K562 (cell line): ENCODE data around the gene CES5A. TPM values are rescaled to one million over a fixed set of nuclear protein-coding genes. Genes with fewer than 3 reads are reported as not detected.

ENCODE experiments used
- ATAC-seq: fragments of 200-7000 bp; cut with Tn5 transposase; 3 replicates; pipeline ENCODE4 v1.9.1; 2020; ENCODE audit warnings: moderate library complexity
- BruUV-seq: library from RNA; stranded (reverse); fragments of 400-500 nt; replicated peaks from 2 replicates; lab custom pipeline; 2021; lab: Mats Ljungman, UMichigan
- CTCF ChIA-PET: fragments of 300-600 bp; formaldehyde crosslinking; extraction: SDS; loops from one replicate; lab custom pipeline; 2021; ENCODE audit warnings: low intra/inter-chr PET ratio; lab: Yijun Ruan, JAX
- POLR2A ChIA-PET: fragments of 300-600, 350-650 bp; sonication (Branson Sonifier 250); formaldehyde crosslinking; extraction: SDS; loops from one replicate; lab custom pipeline; 2021; ENCODE audit warnings: antibody characterized with exemption, inconsistent platforms; lab: Yijun Ruan, JAX
- DNase-seq, 4 experiments: peaks; one replicate each; pipeline versions ENCODE4 v3.0.0 to v3.0.0-alpha.2; 2011 to 2018; ENCODE audit warnings: low spot score in 3 of 4, mixed read lengths in 3 of 4; ENCODE audit errors: extremely low read depth in 1 of 4
- FAIRE-seq: peaks from 2 replicates; lab custom pipeline; 2011; peaks lifted over from hg19 to GRCh38; lab: Jason Lieb, UNC
- H2AFZ ChIP-seq: 2 replicates; pipeline ENCODE4 v1.6.0; 2011; ENCODE audit warnings: low read depth, low read length, control low read depth, inconsistent platforms
- H3K27ac ChIP-seq: fragments of 200-600 bp; 3 replicates; pipeline ENCODE4 v1.8.0; 2011; ENCODE audit warnings: low read depth, mild to moderate bottlenecking, control low read depth, inconsistent platforms, low read length, moderate library complexity, mixed read lengths; ENCODE audit errors: extremely low read depth
- H3K27me3 ChIP-seq, 2 experiments: fragments of 300-600 bp in 1 of 2; 2 replicates in 1 of 2; 3 replicates in 1 of 2; pipeline versions ENCODE4 v1.6.0 to v1.8.0; 2011; ENCODE audit warnings: inconsistent platforms in 2 of 2, low read length in 2 of 2, mild to moderate bottlenecking in 1 of 2, mixed read lengths in 1 of 2, moderate library complexity in 1 of 2; ENCODE audit not compliant: control insufficient read depth in 2 of 2, insufficient read depth in 2 of 2
- H3K36me3 ChIP-seq: fragments of 300-600 bp; 3 replicates; pipeline ENCODE4 v1.8.0; 2011; ENCODE audit warnings: mild to moderate bottlenecking, low read length, inconsistent platforms; ENCODE audit not compliant: control insufficient read depth, insufficient read depth
- H3K4me1 ChIP-seq, 2 experiments: fragments of 200-600 bp in 1 of 2; replicated peaks in 1 of 2; 2 replicates in 1 of 2; 3 replicates in 1 of 2; pipeline versions ENCODE4 v1.5.1 to v1.8.0; 2011; ENCODE audit warnings: inconsistent platforms in 2 of 2, low read length in 2 of 2, mild to moderate bottlenecking in 1 of 2, mixed read lengths in 1 of 2, moderate library complexity in 1 of 2; ENCODE audit not compliant: control insufficient read depth in 2 of 2, insufficient read depth in 2 of 2
- H3K4me2 ChIP-seq: 2 replicates; pipeline ENCODE4 v1.6.1; 2011; ENCODE audit warnings: low read length, control low read depth, inconsistent platforms, mixed read lengths; ENCODE audit not compliant: insufficient read depth
- H3K4me3 ChIP-seq: fragments of 200-600 bp; sonication (generic), shearing (Covaris generic); 2 replicates; pipeline ENCODE4 v1.5.1; 2016; ENCODE audit warnings: control low read depth, inconsistent platforms
- H3K79me2 ChIP-seq: fragments of 200-600 bp; 3 replicates; pipeline ENCODE4 v1.8.0; 2011; ENCODE audit warnings: low read length, inconsistent platforms; ENCODE audit not compliant: control insufficient read depth, insufficient read depth
- H3K9ac ChIP-seq, 2 experiments: 2 replicates each; pipeline versions ENCODE4 v1.6.0 to v1.6.1; 2011; ENCODE audit warnings: low read depth in 2 of 2, low read length in 2 of 2, control low read depth in 1 of 2, inconsistent platforms in 1 of 2, mild to moderate bottlenecking in 1 of 2, mixed read lengths in 1 of 2; ENCODE audit not compliant: insufficient read depth in 1 of 2
- H3K9me1 ChIP-seq: one replicate; pipeline ENCODE4 v1.6.0; 2011; ENCODE audit warnings: inconsistent platforms, mild to moderate bottlenecking, low read length, moderate library complexity; ENCODE audit not compliant: control insufficient read depth, insufficient read depth
- H3K9me3 ChIP-seq: replicated peaks from 2 replicates; pipeline ENCODE4 v1.5.1; 2011; ENCODE audit warnings: low read depth, low read length, inconsistent platforms; ENCODE audit not compliant: control insufficient read depth, insufficient read depth
- H4K20me1 ChIP-seq: replicated peaks from 2 replicates; pipeline ENCODE4 v1.6.1; 2011; ENCODE audit warnings: low read length, inconsistent platforms, mixed read lengths; ENCODE audit not compliant: control insufficient read depth, insufficient read depth
- ETS2 ChIP-seq: IDR thresholded peaks from 2 replicates; pipeline ENCODE4 v1.6.1; 2016; ENCODE audit warnings: borderline replicate concordance, missing genetic modification characterization, mild to moderate bottlenecking, moderate library complexity, missing compliant biosample characterization; ENCODE audit not compliant: poor library complexity, severe bottlenecking
- GABPB1 ChIP-seq: sonication (generic); formaldehyde crosslinking; IDR thresholded peaks from 2 replicates; pipeline ENCODE4 v1.8.0; 2022; ENCODE audit warnings: mild to moderate bottlenecking, missing genetic modification reagents
- MAZ ChIP-seq, 2 experiments: fragments of 450-650 bp in 1 of 2; sonication (generic) in 1 of 2; formaldehyde crosslinking; IDR thresholded peaks in 1 of 2; conservative IDR thresholded peaks in 1 of 2; 2 replicates each; pipeline versions ENCODE4 v1.4.0 to v1.5.0; 2020; ENCODE audit warnings: mild to moderate bottlenecking in 1 of 2, missing genetic modification reagents in 1 of 2
- NCOR1 ChIP-seq: fragments of 450-650 bp; IDR thresholded peaks from 2 replicates; pipeline ENCODE4 v1.6.1; 2016; ENCODE audit warnings: mild to moderate bottlenecking, moderate library complexity
- NFYB ChIP-seq: IDR thresholded peaks from 2 replicates; pipeline ENCODE4 v1.6.1; 2011; ENCODE audit warnings: mild to moderate bottlenecking, moderate library complexity; ENCODE audit not compliant: insufficient read length; ENCODE audit errors: extremely low read depth
- NONO ChIP-seq, 2 experiments: fragments of 200-400 bp in 1 of 2; fragments of 450-650 bp in 1 of 2; formaldehyde crosslinking in 1 of 2; IDR thresholded peaks; 2 replicates each; pipeline ENCODE4 v1.6.1; 2017; ENCODE audit warnings: low read depth in 2 of 2, mild to moderate bottlenecking in 2 of 2, moderate library complexity in 2 of 2, low read length in 1 of 2
- NR3C1 ChIP-seq: sonication (generic); formaldehyde crosslinking; IDR thresholded peaks from 2 replicates; pipeline ENCODE4 v1.8.1; 2022; ENCODE audit warnings: missing genetic modification reagents
- RBM15 ChIP-seq: fragments of 200-400 bp; formaldehyde crosslinking; IDR thresholded peaks from 2 replicates; pipeline ENCODE4 v1.6.1; 2018; ENCODE audit warnings: mild to moderate bottlenecking, low read length, moderate library complexity; ENCODE audit not compliant: insufficient read depth
- RBM22 ChIP-seq: fragments of 200-400 bp; formaldehyde crosslinking; IDR thresholded peaks from 2 replicates; pipeline ENCODE4 v1.6.1; 2018; ENCODE audit warnings: low read length, low read depth; ENCODE audit not compliant: poor library complexity, severe bottlenecking
- TAF9B ChIP-seq: fragments of 450-650 bp; IDR thresholded peaks from 2 replicates; pipeline ENCODE4 v1.6.1; 2018; ENCODE audit warnings: mild to moderate bottlenecking; ENCODE audit not compliant: partially characterized antibody
- WGBS: fragments of 100-300 bp; shearing (Covaris generic); methylation state at CpG from one replicate; pipeline ENCODE4 v1.1.6; 2016; ENCODE audit warnings: low coverage, mixed read lengths; ENCODE audit not compliant: insufficient coverage; ENCODE audit errors: missing lambda C conversion rate; 5-methylcytosine and 5-hydroxymethylcytosine counted together
- in situ Hi-C: fragments of 300-500 bp; cut with MboI; formaldehyde crosslinking; loops from 4 replicates; pipeline ENCODE4 v1.15.0; 2018; ENCODE audit warnings: inconsistent platforms, mixed read lengths
- intact Hi-C: fragments of 100-400 bp; cut with micrococcal nuclease; formaldehyde crosslinking; loops from 2 replicates; pipeline ENCODE4 v1.14.2; 2022
- polyA plus RNA-seq, 8 experiments: library from polyadenylated mRNA; depleted of rRNA in 4 of 8; stranded (reverse) in 5 of 8; unstranded in 3 of 8; fragments of >200 nt; fragmentation: Nextera tagmentation in 2 of 8; fragmentation: Illumina TruSeq in 1 of 8; extraction: Ambion mirVana in 2 of 8; extraction: Trizol in 1 of 8; gene quantifications; 2 replicates each; pipeline versions ENCODE4 v1.2.1 to v1.2.3, GENCODE V29; 2011 to 2014; ENCODE audit warnings: inconsistent platforms in 1 of 8, missing spikeins in 1 of 8
- total RNA-seq, 7 experiments: library from RNA; depleted of rRNA in 6 of 7; stranded (reverse); fragments of >200 nt in 6 of 7; fragmentation: Illumina TruSeq in 2 of 7; extraction: Trizol in 2 of 7; gene quantifications; 2 replicates each; pipeline versions ENCODE4 v1.2.1 to v1.2.3, GENCODE V29; 2011 to 2021; ENCODE audit warnings: low replicate concordance in 1 of 7
- TF ChIP-seq, protein P1 (sequence below): IDR thresholded peaks from 2 replicates; pipeline ENCODE4 v1.6.1; 2014; ENCODE audit warnings: antibody characterized with exemption
- TF ChIP-seq, protein P2 (sequence below): sonication (generic); formaldehyde crosslinking; IDR thresholded peaks from 2 replicates; pipeline ENCODE4 v1.8.0; 2022; ENCODE audit warnings: mild to moderate bottlenecking, missing genetic modification reagents

Gene CES5A
- total and polyA plus RNA-seq, 9 of the 15 experiments (the other 6 are each of a cell fraction or from before 2014, with no cell fraction given): 0.07 to 0.17 (median 0.15) TPM; not detected in 4

DNA sequence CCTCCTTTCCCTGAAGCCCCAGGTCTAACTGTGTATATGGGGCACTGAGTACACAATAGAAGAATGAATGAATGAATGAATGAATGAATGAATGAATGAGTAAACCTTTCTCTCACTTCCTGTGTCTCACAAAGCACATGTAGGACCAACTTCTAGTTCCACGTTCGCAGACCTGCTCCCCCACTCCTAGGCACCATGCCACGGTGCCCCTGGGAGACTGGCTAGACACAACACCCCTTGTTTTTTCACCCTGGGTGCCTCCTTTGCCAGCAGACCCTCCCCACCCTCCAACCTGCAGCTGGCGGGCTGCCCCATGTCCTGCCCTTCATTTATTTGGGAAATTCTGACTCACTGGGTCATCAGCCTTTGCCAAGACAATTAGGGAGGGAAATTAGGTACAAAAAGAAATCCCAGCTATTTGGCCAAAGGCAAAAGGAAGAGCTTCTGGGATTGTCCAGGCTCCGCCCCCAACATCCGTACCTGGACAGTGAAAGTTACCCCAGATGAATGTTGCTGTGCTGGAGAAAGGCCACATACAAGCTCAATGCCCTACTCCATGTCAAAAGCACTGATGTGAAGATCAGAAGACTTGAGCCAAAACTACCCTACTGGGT is 50.0 kb downstream of the CES5A start:
- no peak for DNase-seq
- ChIA-PET CTCF (no interaction called here), POLR2A (no interaction called here)
- peaks cover 0 to 5% of the 10 kb centered on the region in 2 experiments; a peak in 2 of 5 replicates for H3K27me3 ChIP-seq
- H3K4me1 ChIP-seq: no peaks in the 10 kb centered on the region
- H3K4me2 ChIP-seq: no peak overlapping the region
- no peak for ATAC-seq
- H3K9me1 ChIP-seq: no peaks in the 10 kb centered on the region
- in situ Hi-C loops (no loop called here), intact Hi-C loops (no loop called here)
- no peak overlapping the region for H3K4me3 ChIP-seq
- no peak for FAIRE-seq
- 0% methylated on average over 6 of the region's 6 CpGs for WGBS
- no peak overlapping the region for H3K9ac ChIP-seq
- no peaks in the 10 kb centered on the region for H3K79me2 ChIP-seq
- H3K27ac ChIP-seq: no peak overlapping the region
- BruUV-seq: no TSS peak
- H2AFZ ChIP-seq: no peak overlapping the region
- no peaks in the 10 kb centered on the region for H4K20me1 ChIP-seq
- TF ChIP-seq NONO (IDR thresholded peaks at IDR 0.05; ENCODE audit: low read depth in 2 of 2, low read length in 1 of 2) (no peak), NR3C1 (no peak), RBM15 (no peak), TAF9B (no peak), MAZ (CRISPR knock-in tag; conservative IDR thresholded peaks at IDR 0.05 in 1 of 2, IDR thresholded peaks at IDR 0.05 in 1 of 2) (no peak), GABPB1 (CRISPR knock-in tag) (no peak), ETS2 (tag) (no peak), NCOR1 (no peak), RBM22 (no peak), NFYB (no peak)
- TF ChIP-seq, protein P1, sequence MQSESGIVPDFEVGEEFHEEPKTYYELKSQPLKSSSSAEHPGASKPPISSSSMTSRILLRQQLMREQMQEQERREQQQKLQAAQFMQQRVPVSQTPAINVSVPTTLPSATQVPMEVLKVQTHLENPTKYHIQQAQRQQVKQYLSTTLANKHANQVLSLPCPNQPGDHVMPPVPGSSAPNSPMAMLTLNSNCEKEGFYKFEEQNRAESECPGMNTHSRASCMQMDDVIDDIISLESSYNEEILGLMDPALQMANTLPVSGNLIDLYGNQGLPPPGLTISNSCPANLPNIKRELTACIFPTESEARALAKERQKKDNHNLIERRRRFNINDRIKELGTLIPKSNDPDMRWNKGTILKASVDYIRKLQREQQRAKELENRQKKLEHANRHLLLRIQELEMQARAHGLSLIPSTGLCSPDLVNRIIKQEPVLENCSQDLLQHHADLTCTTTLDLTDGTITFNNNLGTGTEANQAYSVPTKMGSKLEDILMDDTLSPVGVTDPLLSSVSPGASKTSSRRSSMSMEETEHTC: no peak
- TF ChIP-seq, protein P2, sequence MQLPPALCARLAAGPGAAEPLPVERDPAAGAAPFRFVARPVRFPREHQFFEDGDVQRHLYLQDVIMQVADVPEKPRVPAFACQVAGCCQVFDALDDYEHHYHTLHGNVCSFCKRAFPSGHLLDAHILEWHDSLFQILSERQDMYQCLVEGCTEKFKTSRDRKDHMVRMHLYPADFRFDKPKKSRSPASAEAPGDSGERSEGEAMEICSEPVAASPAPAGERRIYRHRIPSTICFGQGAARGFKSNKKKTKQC (CRISPR knock-in tag): no peak
- no peaks in the 10 kb centered on the region for H3K9me3 ChIP-seq
- no peaks in the 10 kb centered on the region for H3K36me3 ChIP-seq
